ENCODE results near the gene ZNF783. TPM values are rescaled to one million over a fixed set of nuclear protein-coding genes. Genes with fewer than 3 reads are reported as not detected.

Gene ZNF783
- total and polyA plus RNA-seq, 9 of the 15 experiments (the other 6 are each of a cell fraction or from before 2014, with no cell fraction given): 0.66 to 11.2 (median 5.4) TPM

DNA sequence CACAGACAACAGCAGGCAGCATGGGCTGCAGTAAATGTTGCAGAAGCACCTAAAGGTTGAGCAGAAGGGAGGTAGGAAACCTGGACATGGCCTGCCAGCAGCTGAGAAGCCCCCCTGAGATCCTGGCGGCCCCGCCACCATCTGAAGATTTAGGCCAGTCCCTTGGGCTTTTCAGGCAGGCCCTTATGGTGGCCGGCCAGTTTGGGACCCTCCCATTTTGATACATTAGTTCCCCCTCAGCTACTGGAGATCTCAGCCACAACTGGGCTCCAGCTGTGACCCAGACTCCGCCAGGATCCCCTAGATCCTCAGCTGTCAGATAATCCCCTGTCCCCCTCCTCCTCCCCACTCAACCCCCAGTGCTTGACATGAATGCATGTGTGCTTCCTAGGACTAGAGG is 34.4 kb downstream of the ZNF783 start:
- H3K27me3 ChIP-seq (ENCODE audit: control insufficient read depth in 2 of 2, insufficient read depth in 2 of 2, low read length in 2 of 2): peaks cover 3 to 51% of the 10 kb centered on the region in 2 experiments; a peak in 3 of 5 replicates
- H3K4me2 ChIP-seq (ENCODE audit: insufficient read depth, low read length): no peak overlapping the region
- H3K4me1 ChIP-seq (replicated peaks in 1 of 2; ENCODE audit: control insufficient read depth in 2 of 2, insufficient read depth in 2 of 2, low read length in 2 of 2): peaks cover 0 to 3% of the 10 kb centered on the region in 2 experiments; a peak in 1 of 5 replicates
- peaks cover 4% of the 10 kb centered on the region for H3K9me1 ChIP-seq (ENCODE audit: control insufficient read depth, insufficient read depth, low read length)
- no peaks in the 10 kb centered on the region for H3K9me3 ChIP-seq (replicated peaks; ENCODE audit: control insufficient read depth, insufficient read depth, low read depth, low read length)
- 0 out of 2 replicates have a peak, but pooled peaks cover 5% of the 10 kb centered on the region for H4K20me1 ChIP-seq (replicated peaks; ENCODE audit: control insufficient read depth, insufficient read depth, low read length)
- H3K4me3 ChIP-seq: no peak overlapping the region
- no peaks in the 10 kb centered on the region for H3K79me2 ChIP-seq (ENCODE audit: control insufficient read depth, insufficient read depth, low read length)
- H3K9ac ChIP-seq (ENCODE audit: insufficient read depth in 1 of 2, low read depth in 2 of 2, low read length in 2 of 2): no peak overlapping the region
- no peak for TF ChIP-seq KDM4B (IDR thresholded peaks at IDR 0.05; ENCODE audit: borderline replicate concordance in 2 of 2, low read depth in 1 of 2)
- no peak for TF ChIP-seq MTA3 (IDR thresholded peaks at IDR 0.05; ENCODE audit: borderline replicate concordance)
- no peak for TF ChIP-seq HNRNPH1 (optimal IDR thresholded peaks at IDR 0.05; ENCODE audit: low read depth, low read length)
- no peak for TF ChIP-seq RB1 (IDR thresholded peaks at IDR 0.05; ENCODE audit: low read depth)
- no peak for TF ChIP-seq ZC3H4 (CRISPR knock-in tag; IDR thresholded peaks at IDR 0.05; ENCODE audit: borderline replicate concordance)
- TF ChIP-seq ARID3B (CRISPR knock-in tag; IDR thresholded peaks at IDR 0.05; ENCODE audit: borderline replicate concordance): no peak
- TF ChIP-seq ZNF224 (CRISPR knock-in tag; IDR thresholded peaks at IDR 0.05): no peak
- TF ChIP-seq ZNF316 (IDR thresholded peaks at IDR 0.05): no peak
- TF ChIP-seq POLR3A (IDR thresholded peaks at IDR 0.05; ENCODE audit: borderline replicate concordance, extremely low read depth, insufficient read depth, insufficient read length): no peak
- TF ChIP-seq ARID3A (IDR thresholded peaks at IDR 0.05; ENCODE audit: borderline replicate concordance, low read depth, low read length): no peak
- TF ChIP-seq ZNF76 (CRISPR knock-in tag; IDR thresholded peaks at IDR 0.05; ENCODE audit: borderline replicate concordance): no peak
- TF ChIP-seq FUS (optimal IDR thresholded peaks at IDR 0.05; ENCODE audit: low read depth, low read length): no peak
- TF ChIP-seq NFIX (CRISPR knock-in tag; IDR thresholded peaks at IDR 0.05; ENCODE audit: low read depth): no peak
- no peak for TF ChIP-seq MIER1 (IDR thresholded peaks at IDR 0.05; ENCODE audit: low read depth)
- no peak for TF ChIP-seq POLR2G (IDR thresholded peaks at IDR 0.05; ENCODE audit: low read depth, low read length)
- no peak for TF ChIP-seq RAD51 (IDR thresholded peaks at IDR 0.05; ENCODE audit: borderline replicate concordance, low read depth)
- no peak for TF ChIP-seq KLF16 (IDR thresholded peaks at IDR 0.05)
- no peaks in the 10 kb centered on the region for H3K36me3 ChIP-seq (ENCODE audit: control insufficient read depth, insufficient read depth, low read length)
- H3K27ac ChIP-seq (ENCODE audit: extremely low read depth, low read depth, low read length): no peak overlapping the region
- WGBS (ENCODE audit: insufficient coverage, low coverage, missing lambda C conversion rate): 20% methylated on average over 4 of the region's 4 CpGs
- ATAC-seq (no peak), DNase-seq (ENCODE audit: extremely low read depth in 1 of 4, low spot score in 3 of 4) (no peak), FAIRE-seq (no peak)
- no peak overlapping the region for H2AFZ ChIP-seq (ENCODE audit: low read depth, low read length)
- POLR2A ChIA-PET: interaction anchor here (0.6 kb wide), 1 partner anchor 11 kb away, joined by 3 read pairs; no protein-coding TSS in a partner anchor
- intact Hi-C loops (cut with micrococcal nuclease): no loop called here
- CTCF ChIA-PET (ENCODE audit: low intra/inter-chr PET ratio): no interaction called here
- no TSS peak for BruUV-seq (replicated peaks)
- in situ Hi-C loops (cut with MboI): no loop called here
